GM19463 (cell line): ENCODE measurements around the gene SLC39A6.
A peak's percentile ranks its signal among the peaks of the same experiment; 100 is the strongest.
"Not testable (repeated sequence)": the region's sequence is repeated elsewhere in the genome, so short reads cannot be mapped to it uniquely, and the experiment has no call there.

ENCODE experiments used
- ATAC-seq: cut with Tn5 transposase; IDR thresholded peaks from one replicate; pipeline ENCODE4 v1.9.1; 2021; ENCODE audit warnings: mild to moderate bottlenecking, moderate library complexity; ENCODE audit not compliant: unreplicated experiment

SLC39A6 gene, protein sequence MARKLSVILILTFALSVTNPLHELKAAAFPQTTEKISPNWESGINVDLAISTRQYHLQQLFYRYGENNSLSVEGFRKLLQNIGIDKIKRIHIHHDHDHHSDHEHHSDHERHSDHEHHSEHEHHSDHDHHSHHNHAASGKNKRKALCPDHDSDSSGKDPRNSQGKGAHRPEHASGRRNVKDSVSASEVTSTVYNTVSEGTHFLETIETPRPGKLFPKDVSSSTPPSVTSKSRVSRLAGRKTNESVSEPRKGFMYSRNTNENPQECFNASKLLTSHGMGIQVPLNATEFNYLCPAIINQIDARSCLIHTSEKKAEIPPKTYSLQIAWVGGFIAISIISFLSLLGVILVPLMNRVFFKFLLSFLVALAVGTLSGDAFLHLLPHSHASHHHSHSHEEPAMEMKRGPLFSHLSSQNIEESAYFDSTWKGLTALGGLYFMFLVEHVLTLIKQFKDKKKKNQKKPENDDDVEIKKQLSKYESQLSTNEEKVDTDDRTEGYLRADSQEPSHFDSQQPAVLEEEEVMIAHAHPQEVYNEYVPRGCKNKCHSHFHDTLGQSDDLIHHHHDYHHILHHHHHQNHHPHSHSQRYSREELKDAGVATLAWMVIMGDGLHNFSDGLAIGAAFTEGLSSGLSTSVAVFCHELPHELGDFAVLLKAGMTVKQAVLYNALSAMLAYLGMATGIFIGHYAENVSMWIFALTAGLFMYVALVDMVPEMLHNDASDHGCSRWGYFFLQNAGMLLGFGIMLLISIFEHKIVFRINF

DNA sequence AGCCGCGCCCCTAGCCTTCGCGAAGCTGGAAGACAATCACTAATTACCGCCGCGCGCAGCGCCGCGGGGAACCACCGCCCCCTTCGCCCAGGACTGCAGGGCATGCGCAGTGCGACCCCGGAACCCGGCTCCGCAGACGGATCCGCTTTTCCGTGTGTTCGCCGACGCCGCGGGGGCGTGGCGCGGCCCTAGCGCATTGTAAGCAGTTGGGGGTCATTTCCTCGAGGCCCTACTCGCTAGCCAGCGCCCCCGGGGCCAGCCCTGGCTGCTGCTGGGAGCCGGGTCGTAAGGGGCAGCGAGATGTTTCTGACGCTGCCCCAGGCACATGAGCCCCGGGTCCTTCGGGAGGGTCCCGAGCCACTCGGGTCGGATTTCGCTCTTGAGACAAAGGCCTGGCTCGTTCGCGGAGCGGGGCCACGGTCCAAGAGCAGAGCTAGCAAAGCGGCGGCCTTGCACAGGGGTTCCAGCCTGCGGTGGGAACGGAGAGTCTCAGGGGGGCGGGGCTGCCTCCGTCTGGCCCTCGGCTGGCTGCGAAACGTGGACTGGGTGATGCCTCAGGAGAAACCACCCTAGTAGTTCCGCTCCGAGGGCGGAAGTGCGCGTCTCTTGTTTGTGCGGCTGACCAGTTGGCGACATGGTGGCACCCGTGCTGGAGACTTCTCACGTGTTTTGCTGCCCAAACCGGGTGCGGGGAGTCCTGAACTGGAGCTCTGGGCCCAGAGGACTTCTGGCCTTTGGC, at the start of gene SLC39A6, which contains the start of gene ELP2:
TSS of gene SLC39A6 (minus strand) at position 41 of the 739 bp plus-strand sequence. CDS start 2,333 bp downstream, outside the sequence.
TSS of gene ELP2 (plus strand) at position 600 of the 739 bp plus-strand sequence. CDS start at position 635, 35 bp downstream.
- peak; percentile 89 for ATAC-seq

DNA sequence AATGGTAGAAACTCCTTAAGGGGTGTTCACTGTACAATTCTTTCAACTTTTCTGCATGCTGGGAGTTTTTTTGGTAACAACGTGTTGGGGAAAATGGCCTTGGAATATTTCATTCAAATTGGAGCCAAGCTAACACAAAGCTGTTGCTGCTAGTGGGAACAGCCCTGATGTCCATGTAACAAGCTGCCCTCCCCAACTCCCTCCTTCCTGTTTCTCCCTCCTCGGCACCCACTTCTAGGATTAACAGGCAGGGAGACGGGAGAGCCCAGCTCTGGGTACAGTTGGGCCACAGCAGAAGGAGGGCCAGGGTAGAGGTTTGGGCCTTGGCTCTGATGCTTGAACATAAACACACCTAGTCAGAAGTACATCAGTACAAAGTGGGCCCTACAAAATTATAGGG, 48.8 kb upstream of the SLC39A6 start:
- ATAC-seq, result no peak

DNA sequence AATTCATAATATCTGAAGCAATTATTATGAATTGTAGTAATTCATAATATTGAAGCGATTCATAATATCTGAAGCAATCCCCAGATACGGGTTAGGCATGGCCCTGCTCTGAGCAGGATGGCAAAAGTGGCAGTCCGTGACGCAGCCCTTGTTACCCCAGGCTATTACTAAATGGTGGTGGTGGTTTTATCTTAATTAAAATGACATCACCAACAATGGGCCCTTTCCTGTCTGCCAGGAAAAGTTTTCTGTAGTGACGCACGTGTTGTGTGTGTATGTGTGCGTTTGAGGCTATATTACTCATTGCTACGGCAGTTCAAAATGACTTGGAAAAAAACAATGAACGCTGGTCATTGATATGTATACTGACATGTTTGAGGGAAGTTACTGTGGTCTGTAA, 47.6 kb upstream of the SLC39A6 start:
- no peak for ATAC-seq

DNA sequence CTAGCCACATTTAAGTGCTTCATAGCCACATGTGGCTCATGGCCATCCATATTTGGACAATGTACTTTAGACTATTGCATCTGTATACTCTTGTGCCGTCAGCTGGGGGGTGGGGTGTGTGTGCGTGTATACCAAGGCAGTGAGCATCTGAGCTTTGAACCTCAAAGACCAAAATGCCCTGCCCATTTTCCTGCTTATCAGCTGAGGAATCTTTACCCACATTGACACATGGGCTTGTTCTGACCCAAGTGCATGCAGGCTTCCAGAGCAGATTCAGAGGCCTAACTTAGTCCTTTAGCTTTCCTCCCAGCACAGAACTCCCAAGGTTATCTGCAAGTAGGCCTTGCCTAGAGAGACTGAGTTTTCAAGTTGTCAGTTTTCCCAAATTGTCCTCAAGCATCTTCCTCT, 47.0 kb upstream of the SLC39A6 start:
- no peak for ATAC-seq

DNA sequence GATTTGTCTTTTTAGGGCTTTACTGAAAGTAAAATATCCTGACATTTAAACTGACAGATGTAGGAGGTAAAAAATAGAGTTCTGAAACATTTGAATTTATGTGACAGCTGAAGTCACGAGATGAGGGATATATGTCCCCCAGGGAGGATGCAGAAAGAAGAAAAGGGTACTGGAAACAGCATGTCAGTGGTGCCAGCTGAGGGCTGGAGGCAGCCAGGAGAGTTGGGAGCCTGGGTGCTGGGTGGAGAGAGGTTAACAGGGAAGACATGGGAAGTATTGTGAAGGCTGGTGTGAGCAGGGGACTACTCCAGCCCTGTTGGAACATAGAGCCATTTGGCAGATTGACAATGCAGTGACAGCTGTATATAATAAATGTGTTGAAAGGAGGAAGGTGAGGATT, 46.3 kb upstream of the SLC39A6 start:
- ATAC-seq, result no peak

DNA sequence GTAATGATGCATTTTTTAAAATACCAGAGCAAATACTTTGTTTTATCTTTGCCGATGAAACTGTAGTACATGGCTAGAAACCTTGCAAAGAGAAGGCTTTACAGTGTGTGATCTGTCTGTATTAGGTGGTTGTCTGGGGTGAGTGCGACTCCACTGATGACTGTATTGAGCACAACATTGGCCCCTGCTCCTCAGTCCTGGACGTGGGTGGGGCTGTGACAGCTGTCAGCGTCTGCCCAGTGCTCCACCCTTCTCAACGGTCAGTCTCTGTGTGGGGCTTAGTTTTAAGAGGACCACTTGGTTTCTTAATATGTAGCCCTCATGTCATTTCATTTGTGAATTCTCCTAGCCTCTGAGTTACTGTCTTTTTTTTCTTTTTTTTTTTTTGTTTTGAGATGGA, 40.8 kb upstream of the SLC39A6 start:
- no peak for ATAC-seq

DNA sequence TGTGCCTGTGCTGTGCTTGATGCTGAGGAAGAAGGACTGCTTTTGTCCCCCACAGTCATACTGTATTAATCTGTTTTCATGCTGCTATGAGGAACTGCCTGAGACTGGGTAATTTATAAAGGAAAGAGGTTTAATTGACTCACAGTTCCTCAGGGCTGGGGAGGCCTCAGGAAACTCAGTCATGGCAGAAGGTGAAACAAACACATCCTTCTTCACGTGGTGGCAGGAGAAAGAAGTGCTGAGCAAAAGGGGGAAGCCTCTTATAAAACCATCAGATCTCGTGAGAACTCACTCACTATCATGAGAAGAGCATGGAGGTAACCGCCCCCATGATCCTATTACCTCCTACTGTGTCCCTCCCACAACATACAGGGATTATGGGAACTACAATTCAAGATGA, 39.2 kb upstream of the SLC39A6 start:
- not testable (repeated sequence) for ATAC-seq

DNA sequence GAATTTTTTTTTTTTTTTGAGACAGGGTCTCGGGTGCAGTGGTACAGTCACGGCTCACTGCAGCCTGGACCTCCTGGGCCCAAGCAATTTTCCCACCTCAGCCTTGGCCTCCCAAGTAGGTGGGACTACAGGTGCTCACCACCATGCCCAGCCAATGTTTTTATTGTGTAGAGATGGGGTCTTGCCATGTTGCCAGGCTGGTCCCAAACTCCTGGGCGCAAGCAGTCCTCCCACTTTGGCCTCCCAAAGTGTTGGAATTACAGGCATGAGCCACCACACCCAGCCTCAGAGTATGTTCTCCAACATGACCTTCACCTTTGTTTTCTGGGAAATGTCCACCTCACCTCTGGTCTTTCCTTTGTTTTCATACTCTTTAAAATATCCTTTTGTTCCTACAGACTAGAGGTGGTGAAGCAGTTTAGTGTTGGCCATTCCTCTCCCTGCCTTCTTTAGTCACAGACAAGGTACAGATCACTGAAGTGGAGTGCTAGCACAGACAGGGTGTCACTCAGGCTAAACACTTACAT, 38.6 kb upstream of the SLC39A6 start:
- no peak for ATAC-seq

DNA sequence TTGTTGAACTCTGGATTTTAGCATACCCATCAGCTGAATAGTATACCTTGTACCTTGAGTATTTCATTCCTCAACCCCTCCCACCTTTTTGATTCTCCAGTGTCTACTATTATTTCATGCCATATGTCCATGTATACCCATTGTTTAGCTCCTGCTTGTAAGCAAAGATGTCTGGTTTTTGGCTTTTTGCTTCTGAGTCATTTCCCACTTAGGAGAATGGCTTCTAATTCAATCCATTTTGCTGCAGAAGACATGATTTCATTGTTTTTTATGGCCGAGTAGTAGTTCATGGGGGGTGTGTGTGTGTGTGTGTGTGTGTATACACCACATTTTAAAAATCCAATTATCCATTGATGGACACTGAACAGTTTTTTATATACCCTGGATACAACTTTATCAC, 33.8 kb upstream of the SLC39A6 start:
- ATAC-seq, result no peak

DNA sequence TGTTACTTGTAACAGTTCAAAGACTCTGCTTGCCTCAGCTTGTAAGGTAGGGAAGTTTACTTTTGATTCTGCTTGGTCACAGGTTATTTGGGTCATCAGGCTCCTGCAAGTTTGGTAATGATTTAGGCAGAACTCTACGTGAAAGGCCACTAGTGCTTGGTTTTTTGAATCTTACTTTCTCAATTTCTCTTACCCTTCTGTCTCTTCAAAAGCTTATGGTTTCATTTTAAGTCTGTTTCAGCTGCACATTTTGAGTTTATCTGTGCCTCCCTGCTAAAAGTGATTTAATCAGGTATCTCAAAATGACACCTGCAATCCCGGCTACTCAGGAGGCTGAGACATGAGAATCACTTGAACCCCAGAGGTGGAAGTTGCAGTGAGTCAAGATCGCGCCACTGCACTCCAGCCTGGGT, 31.8 kb upstream of the SLC39A6 start:
- no peak for ATAC-seq

DNA sequence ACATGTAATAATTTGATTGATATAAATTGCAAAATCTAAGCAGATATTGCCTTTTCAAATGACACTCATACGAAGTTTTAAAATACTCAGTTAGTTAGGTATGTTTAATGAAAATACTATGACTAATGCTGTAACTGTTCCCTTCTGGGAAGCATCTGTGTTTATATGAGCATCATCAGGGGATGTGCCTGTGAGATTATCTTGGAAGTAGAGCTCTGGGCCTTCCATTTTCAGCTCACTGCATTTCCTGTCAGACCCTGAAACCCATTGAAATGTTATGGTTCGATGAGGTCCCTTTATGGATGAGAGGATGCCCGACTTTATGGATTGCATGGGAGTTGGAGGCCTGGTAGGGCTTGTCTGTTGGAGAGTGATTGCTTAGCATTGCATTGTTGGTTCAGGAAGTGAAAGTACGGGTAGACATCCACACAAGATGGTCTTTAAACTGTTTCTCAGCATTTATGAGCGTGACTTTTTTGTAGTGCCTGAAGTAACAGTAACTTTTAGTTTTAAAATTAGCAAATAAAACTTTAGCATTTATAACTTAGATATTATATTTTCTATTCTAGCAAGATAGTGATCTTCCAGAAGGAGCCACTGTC, 29.2 kb upstream of the SLC39A6 start:
- no peak for ATAC-seq

DNA sequence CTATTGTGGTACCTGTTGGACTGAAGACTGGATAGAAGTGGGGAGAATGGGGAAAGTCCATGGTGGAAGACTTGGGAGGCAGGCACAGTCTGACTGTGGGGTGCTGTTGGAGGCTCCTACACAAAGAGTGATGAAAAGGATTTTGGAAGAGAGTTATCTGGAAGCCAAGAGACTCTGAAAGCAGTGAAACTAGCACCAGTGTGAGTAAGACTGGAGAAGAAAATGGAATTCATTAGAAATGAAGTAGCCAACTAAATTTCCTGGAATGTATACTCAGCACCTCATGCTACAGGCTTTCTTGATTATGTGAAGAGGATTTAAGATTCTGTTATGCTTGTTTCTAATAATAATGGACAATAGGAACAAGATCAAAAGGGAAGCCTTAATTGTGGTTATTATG, 28.3 kb upstream of the SLC39A6 start:
- no peak for ATAC-seq

DNA sequence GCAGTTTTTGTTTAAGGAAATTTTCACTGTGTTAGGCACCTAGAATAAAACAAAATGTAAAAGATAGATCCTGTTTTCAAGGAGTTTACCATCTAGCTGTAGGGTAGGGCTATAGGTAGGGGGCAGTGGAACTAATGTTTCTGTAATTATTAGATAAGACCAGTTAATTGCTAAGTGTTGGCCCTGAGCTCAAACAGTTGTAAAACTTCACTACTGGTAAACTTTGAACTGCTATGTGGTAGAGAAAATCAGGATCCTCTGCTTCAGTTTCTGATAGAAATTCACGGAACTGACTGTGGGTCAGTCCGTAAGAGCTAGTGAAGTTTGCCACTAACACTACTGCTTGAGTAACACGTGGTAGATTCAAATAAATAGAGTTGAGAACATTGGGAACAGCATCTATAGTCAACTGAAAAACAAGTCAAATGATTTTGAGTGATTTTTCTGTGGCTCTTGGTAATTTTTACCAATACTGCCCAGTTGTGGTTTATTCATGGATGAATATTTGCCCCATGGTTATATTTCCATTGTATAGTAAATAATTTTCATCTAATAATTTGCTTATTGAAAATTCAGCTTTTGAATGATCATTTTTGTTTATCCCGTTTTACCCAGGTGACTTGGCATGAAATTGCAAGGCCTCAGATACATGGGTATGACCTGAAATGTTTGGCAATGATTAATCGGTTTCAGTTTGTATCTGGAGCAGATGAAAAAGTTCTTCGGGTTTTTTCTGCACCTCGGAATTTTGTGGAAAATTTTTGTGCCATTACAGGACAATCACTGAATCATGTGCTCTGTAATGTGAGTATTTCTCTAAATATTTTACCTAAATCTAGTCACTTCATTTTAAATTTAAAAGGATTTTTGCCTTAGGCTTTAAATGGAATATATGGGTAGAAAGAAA, 27.0 kb upstream of the SLC39A6 start:
- ATAC-seq, result no peak

DNA sequence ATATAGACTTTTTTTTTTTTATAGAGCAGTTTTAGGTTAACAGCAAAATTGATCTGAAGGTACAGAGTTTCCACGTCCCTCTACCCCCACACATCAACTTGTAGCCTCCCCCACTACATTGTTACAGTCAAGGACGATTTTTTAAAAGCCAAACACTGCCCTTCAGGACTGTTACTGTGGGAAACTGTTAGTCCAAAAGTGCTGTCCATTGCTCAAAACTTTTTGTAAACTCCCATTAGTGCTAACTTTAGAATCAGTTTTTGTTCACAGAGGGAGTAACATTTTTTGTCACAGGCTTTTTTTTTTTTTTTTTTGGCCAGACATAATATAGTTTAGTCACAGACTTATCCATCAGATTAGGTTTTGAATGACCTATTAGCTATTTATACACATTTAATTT, 24.6 kb upstream of the SLC39A6 start:
- no peak for ATAC-seq

DNA sequence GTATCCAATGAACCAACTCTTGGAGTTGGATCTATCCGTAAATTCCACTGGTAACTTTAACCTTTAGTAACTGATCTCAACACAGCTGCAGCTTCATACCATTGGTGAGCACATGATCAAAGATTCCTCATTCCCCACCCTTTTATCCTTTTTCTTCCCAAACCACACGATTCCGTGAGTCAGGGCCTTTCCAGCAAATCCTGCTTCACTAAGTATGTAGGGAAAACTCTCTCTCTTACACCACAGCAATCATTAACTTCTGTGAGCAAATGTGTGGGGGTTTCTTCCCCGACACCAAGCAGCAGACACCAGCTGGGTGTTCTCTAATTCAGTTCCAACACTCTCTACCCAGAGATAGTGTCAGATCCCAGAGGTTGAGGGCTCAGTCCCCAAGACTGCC, 24.1 kb upstream of the SLC39A6 start:
- no peak for ATAC-seq

DNA sequence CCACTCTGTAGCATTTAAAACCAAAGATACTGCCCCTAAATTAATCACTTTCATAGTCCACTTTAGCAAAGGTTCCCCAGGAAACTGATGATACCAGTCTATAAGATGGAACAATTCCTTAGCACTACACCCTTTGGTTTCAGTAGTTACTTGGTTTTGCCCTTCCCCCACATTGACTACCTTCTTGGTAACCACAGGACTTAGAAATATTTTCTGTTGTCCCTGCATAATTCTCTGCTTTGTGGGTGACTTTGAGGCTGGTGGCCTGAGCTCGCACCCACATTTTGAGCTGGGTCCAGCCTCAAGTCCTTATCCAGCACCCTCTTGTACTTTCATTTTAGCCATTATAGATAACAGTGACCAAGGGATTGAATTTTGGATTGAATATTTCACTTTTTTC, 23.6 kb upstream of the SLC39A6 start:
- no peak for ATAC-seq

DNA sequence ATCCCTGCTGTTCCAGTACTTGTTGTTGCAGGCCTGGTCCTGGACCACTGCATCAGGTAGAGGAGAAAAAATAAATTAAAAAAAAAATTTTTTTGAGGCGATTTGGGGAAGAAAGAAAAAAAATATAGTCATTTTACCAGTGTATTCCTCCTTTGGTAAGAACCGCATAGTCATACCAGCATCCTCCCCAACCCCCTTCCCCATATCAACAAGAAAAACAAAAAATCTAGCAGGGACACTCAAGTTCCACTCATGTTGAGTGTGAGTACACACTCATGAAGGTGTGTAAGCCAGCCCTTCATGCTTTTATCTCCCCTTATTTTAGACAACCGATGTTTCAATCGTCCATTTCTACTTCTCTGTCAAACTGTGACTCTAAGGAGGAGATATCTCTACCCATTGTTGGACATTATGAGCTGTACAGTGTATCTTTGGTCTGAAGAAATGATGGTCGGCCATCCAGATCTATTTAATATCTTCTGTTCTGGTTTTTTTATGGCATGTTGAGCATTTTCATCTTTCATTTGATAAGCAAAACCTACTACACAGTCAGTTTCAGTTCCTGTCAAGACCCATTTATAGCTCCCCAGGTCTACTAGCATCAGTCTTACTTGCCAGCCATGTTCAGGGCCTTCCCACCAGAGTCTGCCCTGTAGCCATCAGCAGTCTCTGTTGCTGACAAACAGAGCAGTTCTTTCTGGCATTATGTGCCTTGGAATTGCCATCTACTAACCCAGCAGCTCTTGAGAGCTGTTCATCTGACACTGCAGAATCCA, 20.6 kb upstream of the SLC39A6 start:
- peak; percentile 94 for ATAC-seq

DNA sequence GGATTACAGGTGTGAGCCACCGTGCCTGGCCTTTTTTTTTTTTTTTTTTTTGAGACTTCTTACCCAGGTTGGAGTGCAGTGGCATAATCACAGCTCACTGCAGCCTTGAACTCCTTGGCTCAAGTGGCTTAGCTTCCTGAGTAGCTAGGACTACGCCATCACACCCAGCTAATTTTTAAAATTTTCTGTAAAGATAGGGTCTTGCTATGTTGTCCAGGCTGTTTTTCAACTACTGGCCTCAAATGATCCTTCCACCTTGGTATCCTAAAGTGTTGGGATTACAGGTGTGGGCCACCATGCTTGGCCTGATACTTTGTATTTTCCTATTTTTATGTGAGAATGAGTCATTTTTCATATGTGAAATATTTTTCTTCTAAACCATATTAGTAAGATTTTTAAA, 14.3 kb upstream of the SLC39A6 start:
- no peak for ATAC-seq

DNA sequence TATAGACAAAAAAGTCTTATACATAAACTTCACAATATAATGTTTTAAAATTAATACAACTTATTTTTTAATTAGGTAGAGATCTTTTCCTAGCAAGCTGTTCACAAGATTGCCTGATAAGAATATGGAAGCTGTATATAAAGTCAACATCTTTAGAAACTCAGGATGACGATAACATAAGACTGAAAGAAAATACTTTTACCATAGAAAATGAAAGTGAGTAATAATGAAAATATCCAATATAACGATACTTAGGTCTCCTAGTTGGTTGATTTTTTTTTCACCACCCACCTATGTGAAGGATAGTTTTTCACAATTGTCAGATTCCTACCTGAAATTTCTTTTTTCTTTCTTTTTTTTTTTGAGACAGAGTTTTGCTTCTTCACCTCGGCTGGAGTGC, 13.6 kb upstream of the SLC39A6 start:
- no peak for ATAC-seq
